ENCODE measurements around the gene TBC1D14. TPM values are rescaled to one million over a fixed set of nuclear protein-coding genes. Genes with fewer than 3 reads are reported as not detected.

Gene TBC1D14
- total and polyA plus RNA-seq, 2 of the 8 experiments (the other 6 are each of a cell fraction or from before 2014, with no cell fraction given), result 45.6 to 48.2 TPM

DNA sequence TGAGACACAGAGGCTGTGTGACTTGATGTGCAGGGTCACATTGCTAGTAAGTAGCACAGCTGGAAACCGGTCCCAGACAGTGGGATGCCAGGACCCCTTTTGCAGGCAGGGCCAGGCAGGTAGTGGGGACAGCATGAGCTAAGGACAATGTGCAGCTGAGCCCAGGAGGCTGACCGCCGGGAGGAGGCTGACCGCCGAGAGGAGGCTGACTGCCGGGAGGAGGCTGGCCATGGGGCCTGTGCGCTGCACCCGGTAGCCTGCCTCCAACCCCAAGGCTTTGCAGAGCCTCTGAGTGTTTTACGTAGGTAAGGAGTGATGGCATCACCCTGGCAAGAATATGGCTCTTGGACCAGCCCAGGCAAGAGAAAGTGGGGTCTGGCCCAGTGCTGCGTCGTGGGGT is 58.9 kb downstream of the TBC1D14 start:
- no peak overlapping the region for H2AK5ac ChIP-seq (ENCODE audit: low read depth, low read length)
- ChIA-PET CTCF (ENCODE audit: partially characterized antibody) (no interaction called here), POLR2A (ENCODE audit: partially characterized antibody) (no interaction called here)
- H3K9me3 ChIP-seq (ENCODE audit: insufficient read depth in 2 of 2, low read depth in 1 of 2, low read length in 1 of 2), result no peaks in the 10 kb centered on the region
- no peak overlapping the region for H2BK120ac ChIP-seq (replicated peaks; ENCODE audit: low read depth, low read length)
- no peak overlapping the region for H3K27ac ChIP-seq (ENCODE audit: low read depth, low read length)
- H3K56ac ChIP-seq (replicated peaks; ENCODE audit: insufficient read length, low read depth, low read length), result no peak overlapping the region
- H2BK12ac ChIP-seq (ENCODE audit: low read depth, low read length), result no peak overlapping the region
- no peak overlapping the region for H4K91ac ChIP-seq (replicated peaks; ENCODE audit: insufficient read length, low read length)
- peaks cover 0 to 26% of the 10 kb centered on the region in 2 experiments; a peak in 1 of 4 replicates for H3K79me2 ChIP-seq (ENCODE audit: control insufficient read depth in 1 of 2, insufficient read depth in 2 of 2, low read length in 2 of 2)
- H4K5ac ChIP-seq (ENCODE audit: insufficient read length, low read depth, low read length), result no peak overlapping the region
- peaks cover 0 to 1% of the 10 kb centered on the region in 2 experiments for H4K20me1 ChIP-seq (replicated peaks in 1 of 2; ENCODE audit: control insufficient read depth in 1 of 2, insufficient read depth in 2 of 2, low read length in 2 of 2)
- H3K4me2 ChIP-seq (ENCODE audit: insufficient read depth in 1 of 2, low read depth in 2 of 2, low read length in 2 of 2), result no peak overlapping the region
- no peak overlapping the region for H2AFZ ChIP-seq (ENCODE audit: low read length)
- no peak overlapping the region; the same call in 1 of the 2 replicates for H2BK5ac ChIP-seq (ENCODE audit: low read depth, low read length)
- H2BK20ac ChIP-seq (ENCODE audit: low read length), result no peak overlapping the region
- no peak overlapping the region for H3K23ac ChIP-seq (ENCODE audit: insufficient read length)
- no peaks in the 10 kb centered on the region for H3K27me3 ChIP-seq (replicated peaks in 1 of 4; ENCODE audit: control insufficient read depth in 3 of 4, extremely low read depth in 1 of 4, insufficient read depth in 3 of 4, low read length in 3 of 4)
- no peaks in the 10 kb centered on the region for H3K36me3 ChIP-seq (ENCODE audit: control insufficient read depth in 2 of 4, insufficient read depth in 4 of 4, low read length in 3 of 4)
- no peak overlapping the region for H2BK15ac ChIP-seq (ENCODE audit: low read length)
- peaks cover 12 to 18% (median 15%) of the 10 kb centered on the region in 4 experiments for H3K4me1 ChIP-seq (replicated peaks in 1 of 4; ENCODE audit: control insufficient read depth in 3 of 4, insufficient read depth in 4 of 4, low read length in 3 of 4)
- FAIRE-seq (no peak), DNase-seq (ENCODE audit: low read depth in 1 of 2, low spot score in 2 of 2) (no peak)
- no peak overlapping the region for H3K4ac ChIP-seq (replicated peaks; ENCODE audit: insufficient read length, low read depth, low read length)
- 68% methylated on average over 11 of the region's 11 CpGs; no CpG with 5 or more reads in 1 of the 2 experiments for WGBS, 2 experiments (ENCODE audit: extremely low coverage in 1 of 2, insufficient coverage in 1 of 2, insufficient read length in 1 of 2, insufficient replicate concordance in 2 of 2, low coverage in 1 of 2, low lambda C conversion rate in 2 of 2, missing lambda C conversion rate in 1 of 2)
- no peak overlapping the region for H4K8ac ChIP-seq (ENCODE audit: extremely low read depth, insufficient read depth, low read length)
- no peak overlapping the region for H3K4me3 ChIP-seq (ENCODE audit: extremely low read depth in 1 of 4, insufficient read depth in 2 of 4, low read depth in 3 of 4, low read length in 4 of 4)
- H3K9ac ChIP-seq (replicated peaks in 1 of 4; ENCODE audit: extremely low read depth in 1 of 4, low read depth in 3 of 4, low read length in 3 of 4), result no peak overlapping the region
- no peaks in the 10 kb centered on the region for H3K23me2 ChIP-seq (ENCODE audit: low read depth, low read length)
- no peak overlapping the region for H3K14ac ChIP-seq (ENCODE audit: insufficient read length)
- H3K18ac ChIP-seq (ENCODE audit: extremely low read depth, low read length), result no peak overlapping the region
- H3K79me1 ChIP-seq (ENCODE audit: low read depth, low read length), result peaks cover 8% of the 10 kb centered on the region; the same call in 1 of the 2 replicates
- no peak for TF ChIP-seq EZH2 (IDR thresholded peaks at IDR 0.05; ENCODE audit: low read depth, low read length, severe bottlenecking)
- no peak for TF ChIP-seq ZNF274 (IDR thresholded peaks at IDR 0.05; ENCODE audit: borderline replicate concordance, extremely low read depth, low read length)
- no peak for TF ChIP-seq CTCF (IDR thresholded peaks at IDR 0.05; ENCODE audit: control extremely low read depth in 1 of 3, insufficient read depth in 1 of 3, low read depth in 1 of 3, low read length in 3 of 3)
- no peak for TF ChIP-seq CEBPB (IDR thresholded peaks at IDR 0.05; ENCODE audit: low read depth, low read length)
- no peak for TF ChIP-seq USF2 (IDR thresholded peaks at IDR 0.05; ENCODE audit: low read length)
- no peak for TF ChIP-seq JUN (IDR thresholded peaks at IDR 0.05; ENCODE audit: low read depth, low read length)
- no peak for TF ChIP-seq EGR1 (IDR thresholded peaks at IDR 0.05; ENCODE audit: borderline replicate concordance, low read depth, low read length)
- no peak for TF ChIP-seq SP2 (IDR thresholded peaks at IDR 0.05; ENCODE audit: low read length)
- TF ChIP-seq TAF1 (IDR thresholded peaks at IDR 0.05; ENCODE audit: low read depth, low read length), result no peak
- TF ChIP-seq, protein P1, sequence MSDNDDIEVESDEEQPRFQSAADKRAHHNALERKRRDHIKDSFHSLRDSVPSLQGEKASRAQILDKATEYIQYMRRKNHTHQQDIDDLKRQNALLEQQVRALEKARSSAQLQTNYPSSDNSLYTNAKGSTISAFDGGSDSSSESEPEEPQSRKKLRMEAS (IDR thresholded peaks at IDR 0.05), result no peak
- TF ChIP-seq JUND (IDR thresholded peaks at IDR 0.05; ENCODE audit: low read length), result no peak
